ENCODE results near the gene SMAD4. TPM values are rescaled to one million over a fixed set of nuclear protein-coding genes. Genes with fewer than 3 reads are reported as not detected.

Gene SMAD4
- total RNA-seq (2021) = 172 and 179 TPM in 2 replicates
- long read RNA-seq, full-length matches to known transcripts = 7 of 45 reads
- long read RNA-seq, partial matches to known transcripts = 24 of 45 reads
- long read RNA-seq, other reads (novel, unspliced or antisense) = 14 of 45 reads

- DNase-seq = peak; percentile 98
- Histone ChIP-seq H3K9ac (ENCODE audit: extremely low read depth, insufficient read length, low read length) (peak within 1 kb of the TSS; percentile 93), H3K23ac (ENCODE audit: insufficient read length, low read depth, low read length) (no peak within 1 kb of the TSS), H3K23me2 (ENCODE audit: insufficient read length, low read depth, low read length, poor library complexity, severe bottlenecking) (peaks cover 7% of the 10 kb centered on the region), H4K20me1 (ENCODE audit: control insufficient read depth, insufficient read depth, insufficient read length) (no peaks in the 10 kb centered on the region), H2BK15ac (ENCODE audit: low read depth, low read length) (no peak within 1 kb of the TSS), H3K4me1 (ENCODE audit: insufficient read depth, low read length) (peaks cover 3% of the 10 kb centered on the region), H4K91ac (ENCODE audit: insufficient read length, low read depth, low read length) (no peak within 1 kb of the TSS), H2AFZ (ENCODE audit: low read length) (no peak within 1 kb of the TSS), H3K27me3 (ENCODE audit: insufficient read depth, low read length) (no peaks in the 10 kb centered on the region), H4K8ac (replicated peaks; ENCODE audit: insufficient read length, low read depth, low read length) (no peak within 1 kb of the TSS), H2BK120ac (ENCODE audit: low read depth, low read length, poor library complexity, severe bottlenecking) (no peak within 1 kb of the TSS), H2BK20ac (ENCODE audit: low read depth, low read length, poor library complexity, severe bottlenecking) (no peak within 1 kb of the TSS), H3T11ph (ENCODE audit: low read length) (no peak within 1 kb of the TSS), H2AK5ac (ENCODE audit: insufficient read length, low read length) (no peak within 1 kb of the TSS), H3K79me1 (ENCODE audit: insufficient read depth, low read depth, low read length, poor library complexity, severe bottlenecking) (no peaks in the 10 kb centered on the region), H3K4ac (ENCODE audit: low read depth, low read length) (no peak within 1 kb of the TSS), H4K5ac (ENCODE audit: insufficient read length, low read depth, low read length) (no peak within 1 kb of the TSS), H2BK12ac (ENCODE audit: insufficient read length, low read depth, low read length) (no peak within 1 kb of the TSS), H3K79me2 (ENCODE audit: insufficient read depth, low read length) (peaks cover 32% of the 10 kb centered on the region; the same call in 1 of the 2 replicates), H3K27ac (ENCODE audit: insufficient read length, low read depth, low read length) (peak within 1 kb of the TSS; percentile 21), H3K4me2 (ENCODE audit: insufficient read depth, insufficient read length, low read length) (peak within 1 kb of the TSS; percentile 87), H3K56ac (ENCODE audit: insufficient read length, low read depth, low read length) (no peak within 1 kb of the TSS), H3K18ac (ENCODE audit: insufficient read length, low read depth, low read length) (peak within 1 kb of the TSS; percentile 92), H3K9me3 (ENCODE audit: control insufficient read depth, low read depth, low read length) (no peaks in the 10 kb centered on the region), H3K14ac (ENCODE audit: insufficient read depth, low read length) (peak within 1 kb of the TSS; percentile 97), H2BK5ac (ENCODE audit: insufficient read length, low read length) (no peak within 1 kb of the TSS)
- peaks cover 32 to 56% of the 10 kb centered on the region in 2 experiments for H3K4me1 Mint-ChIP-seq
- H3K27ac Mint-ChIP-seq = peak within 1 kb of the TSS; percentile 97 to 99 (median 99)
- WGBS (ENCODE audit: extremely low coverage, insufficient read length, low lambda C conversion rate) = no CpG with 5 or more reads among the region's 79 CpGs
- no peaks in the 10 kb centered on the region for H3K9me3 Mint-ChIP-seq
- no peaks in the 10 kb centered on the region for H3K27me3 Mint-ChIP-seq (ENCODE audit: low read depth)
- H3K4me3 Mint-ChIP-seq = peak within 1 kb of the TSS; percentile 88 to 98
- no peak for TF ChIP-seq CTCF (conservative IDR thresholded peaks at IDR 0.05)
- H3K36me3 Mint-ChIP-seq (ENCODE audit: insufficient read depth in 1 of 3, low read depth in 3 of 3) = peaks cover 8 to 30% (median 13%) of the 10 kb centered on the region in 3 experiments; a peak in 6 of 7 replicates
These were observed at the start of gene SMAD4 for GRCh38 chr18:51029694-51030536. Gene SMAD4, plus strand, starts transcription at chr18:51030213. Its CDS starts 16,834 bp downstream, at chr18:51047047.

All from H9 (cell line).